Measurements from ENCODE around the gene TEDC1. TPM values are rescaled to one million over a fixed set of nuclear protein-coding genes. Genes with fewer than 3 reads are reported as not detected.

TEDC1 gene
- total and polyA plus RNA-seq, 7 donors = 0.95 to 5.2 (median 1.9) TPM

- 74 to 78% (median 78%) methylated on average over 54 to 81 of the region's 81 CpGs for WGBS, 3 donors
- intact Hi-C loops (cut with DNase I) = no loop called here
- no peak for DNase-seq
- no peak overlapping the region for H3K4me3 ChIP-seq
- H3K27me3 ChIP-seq (ENCODE audit: insufficient read depth in 3 of 3, low read length in 2 of 3) = peaks cover 0 to 4% (median 2%) of the 10 kb centered on the region in 3 donors
- no peaks in the 10 kb centered on the region for H3K9me3 ChIP-seq
- H3K27ac ChIP-seq = no peak overlapping the region
- no peak for ATAC-seq
- H3K36me3 ChIP-seq (ENCODE audit: insufficient read depth in 1 of 2, low read depth in 1 of 2) = no peaks in the 10 kb centered on the region
- no peak for TF ChIP-seq CTCF (IDR thresholded peaks at IDR 0.05)
- peaks cover 50% of the 10 kb centered on the region for H3K4me1 ChIP-seq
Observed at GRCh38 chr14:105478398-105479251, 12.4 kb upstream of the TEDC1 start.

- DNase-seq = no peak
- ATAC-seq = no peak
- intact Hi-C loops (cut with DNase I) = no loop called here
Observed at GRCh38 chr14:105479431-105480158, 11.5 kb upstream of the TEDC1 start.

GRCh38 chr14:105480199-105480746 lies 10.8 kb upstream of the TEDC1 start:
- 60 to 64% (median 64%) methylated on average over 15 of the region's 15 CpGs for WGBS, 3 donors

More at GRCh38 chr14:105479431-105480158, 11.5 kb upstream of the TEDC1 start:
- Histone ChIP-seq H3K27me3 (ENCODE audit: insufficient read depth in 3 of 3, low read length in 2 of 3) (peaks cover 0 to 4% (median 0%) of the 10 kb centered on the region in 3 donors), H3K36me3 (ENCODE audit: insufficient read depth in 1 of 2, low read depth in 1 of 2) (no peaks in the 10 kb centered on the region), H3K4me3 (no peak overlapping the region), H3K9me3 (no peaks in the 10 kb centered on the region), H3K4me1 (peaks cover 46% of the 10 kb centered on the region), H3K27ac (no peak overlapping the region)
- TF ChIP-seq CTCF (IDR thresholded peaks at IDR 0.05) = no peak
- WGBS, 3 donors = 60 to 69% (median 61%) methylated on average over 34 of the region's 34 CpGs

More at GRCh38 chr14:105480199-105480746, 10.8 kb upstream of the TEDC1 start:
- H3K4me3 ChIP-seq = no peak overlapping the region
- DNase-seq (no peak), ATAC-seq (no peak)
- peak overlapping the region; percentile 83 for H3K27ac ChIP-seq
- no peaks in the 10 kb centered on the region for H3K27me3 ChIP-seq (ENCODE audit: insufficient read depth in 3 of 3, low read length in 2 of 3)
- TF ChIP-seq CTCF (IDR thresholded peaks at IDR 0.05) = no peak
- intact Hi-C loops (cut with DNase I) = no loop called here
- H3K4me1 ChIP-seq = peaks cover 43% of the 10 kb centered on the region
- H3K36me3 ChIP-seq (ENCODE audit: insufficient read depth in 1 of 2, low read depth in 1 of 2) = no peaks in the 10 kb centered on the region
- no peaks in the 10 kb centered on the region for H3K9me3 ChIP-seq
